K562 (cell line): ENCODE data around the gene KRTAP10-9. TPM values are rescaled to one million over a fixed set of nuclear protein-coding genes. Genes with fewer than 3 reads are reported as not detected.

ENCODE experiments used
- CEBPG ChIP-seq, 3 experiments: fragments of 200-800 bp in 1 of 3; sonication (Bioruptor generic) in 1 of 3; sonication (generic) in 1 of 3; formaldehyde crosslinking in 1 of 3; IDR thresholded peaks in 2 of 3; conservative IDR thresholded peaks in 1 of 3; 2 replicates each; pipeline versions ENCODE4 v1.6.1 to v1.8.0; 2016 to 2022; ENCODE audit warnings: missing compliant biosample characterization in 2 of 3, missing genetic modification characterization in 2 of 3, mild to moderate bottlenecking in 1 of 3, missing genetic modification reagents in 1 of 3
- CREB5 ChIP-seq: fragments of 250-450 bp; sonication (Bioruptor Pico); IDR thresholded peaks from 2 replicates; pipeline ENCODE4 v1.5.0; 2020; ENCODE audit warnings: mild to moderate bottlenecking
- CXXC5 ChIP-seq: fragments of 250-450 bp; sonication (Bioruptor Pico); IDR thresholded peaks from 2 replicates; pipeline ENCODE4 v1.8.0; 2022; ENCODE audit warnings: inconsistent platforms, mild to moderate bottlenecking, moderate library complexity
- EP300 ChIP-seq: IDR thresholded peaks from 2 replicates; pipeline ENCODE4 v1.6.1; 2012; ENCODE audit warnings: low read length, improper control_type of control experiment
- IRF9 ChIP-seq: fragments of 450-650 bp; IDR thresholded peaks from 2 replicates; pipeline ENCODE4 v1.6.1; 2016; ENCODE audit warnings: missing biosample characterization, missing genetic modification characterization
- KDM5B ChIP-seq: fragments of 200-600 bp; sonication (generic); IDR thresholded peaks from 2 replicates; pipeline ENCODE4 v1.6.1; 2012; ENCODE audit warnings: low read depth, mild to moderate bottlenecking, moderate library complexity, low read length, control low read depth, inconsistent platforms; ENCODE audit not compliant: insufficient replicate concordance
- KLF10 ChIP-seq: fragments of 250-450 bp; sonication (Bioruptor Pico); IDR thresholded peaks from 2 replicates; pipeline ENCODE4 v1.6.1; 2021; ENCODE audit warnings: matching md5 sums
- LARP7 ChIP-seq: fragments of 450-650 bp; IDR thresholded peaks from 2 replicates; pipeline ENCODE4 v1.6.1; 2016
- NBN ChIP-seq: fragments of 450-650 bp; IDR thresholded peaks from 2 replicates; pipeline ENCODE4 v1.6.1; 2016; ENCODE audit warnings: low read depth, mild to moderate bottlenecking
- NKRF ChIP-seq: fragments of 450-650 bp; IDR thresholded peaks from 2 replicates; pipeline ENCODE4 v1.6.1; 2016; ENCODE audit warnings: borderline replicate concordance
- PATZ1 ChIP-seq: fragments of 250-450 bp; sonication (Bioruptor Pico); IDR thresholded peaks from 2 replicates; pipeline ENCODE4 v1.5.0; 2020; ENCODE audit warnings: mild to moderate bottlenecking, borderline replicate concordance
- PKNOX1 ChIP-seq: fragments of 450-650 bp; IDR thresholded peaks from 2 replicates; pipeline ENCODE4 v1.6.1; 2016
- RB1 ChIP-seq: fragments of 450-650 bp; IDR thresholded peaks from 2 replicates; pipeline ENCODE4 v1.6.1; 2017; ENCODE audit warnings: low read depth, mild to moderate bottlenecking
- TBP ChIP-seq: optimal IDR thresholded peaks from 2 replicates; pipeline ENCODE3; 2011; ENCODE audit warnings: low read depth, low read length, improper control_type of control experiment
- TEAD2 ChIP-seq: fragments of 450-650 bp; IDR thresholded peaks from 2 replicates; pipeline ENCODE4 v1.6.1; 2016; ENCODE audit warnings: missing genetic modification characterization, control low read depth, missing compliant biosample characterization
- USF2 ChIP-seq: sonication (generic); formaldehyde crosslinking; IDR thresholded peaks from 2 replicates; pipeline ENCODE4 v1.5.0; 2020; ENCODE audit warnings: missing genetic modification reagents
- ZBTB17 ChIP-seq: fragments of 450-650 bp; formaldehyde crosslinking; IDR thresholded peaks from 2 replicates; pipeline ENCODE4 v1.4.0; 2020; ENCODE audit warnings: mild to moderate bottlenecking
- ZBTB8A ChIP-seq: fragments of 450-650 bp; IDR thresholded peaks from 2 replicates; pipeline ENCODE4 v1.6.1; 2018; ENCODE audit warnings: mild to moderate bottlenecking, moderate library complexity; ENCODE audit not compliant: partially characterized antibody
- ZNF696 ChIP-seq: fragments of 250-450 bp; sonication (Bioruptor Pico); conservative IDR thresholded peaks from 2 replicates; pipeline ENCODE4 v1.4.0; 2020; ENCODE audit warnings: mild to moderate bottlenecking, moderate library complexity
- ZNF699 ChIP-seq: fragments of 250-450 bp; sonication (Bioruptor Pico); IDR thresholded peaks from 2 replicates; pipeline ENCODE4 v1.8.0; 2021; ENCODE audit warnings: mild to moderate bottlenecking, moderate library complexity; ENCODE audit not compliant: insufficient replicate concordance
- polyA plus RNA-seq, 8 experiments: library from polyadenylated mRNA; depleted of rRNA in 4 of 8; stranded (reverse) in 5 of 8; unstranded in 3 of 8; fragments of >200 nt; fragmentation: Nextera tagmentation in 2 of 8; fragmentation: Illumina TruSeq in 1 of 8; extraction: Ambion mirVana in 2 of 8; extraction: Trizol in 1 of 8; gene quantifications; 2 replicates each; pipeline versions ENCODE4 v1.2.1 to v1.2.3, GENCODE V29; 2011 to 2014; ENCODE audit warnings: inconsistent platforms in 1 of 8, missing spikeins in 1 of 8
- total RNA-seq, 7 experiments: library from RNA; depleted of rRNA in 6 of 7; stranded (reverse); fragments of >200 nt in 6 of 7; fragmentation: Illumina TruSeq in 2 of 7; extraction: Trizol in 2 of 7; gene quantifications; 2 replicates each; pipeline versions ENCODE4 v1.2.1 to v1.2.3, GENCODE V29; 2011 to 2021; ENCODE audit warnings: low replicate concordance in 1 of 7

Gene KRTAP10-9
- total and polyA plus RNA-seq, 9 of the 15 experiments (the other 6 are each of a cell fraction or from before 2014, with no cell fraction given) = not detected

- TF ChIP-seq CREB5 (CRISPR knock-in tag) (no peak), LARP7 (no peak), ZBTB8A (no peak), TBP (no peak), KDM5B (no peak), KLF10 (CRISPR knock-in tag) (no peak), NBN (no peak), TEAD2 (no peak), ZBTB17 (CRISPR knock-in tag) (no peak), RB1 (0 out of 2 replicates have a peak, but pooled peaks have one; percentile 22), PKNOX1 (0 out of 2 replicates have a peak, but pooled peaks have one; percentile 6), PATZ1 (CRISPR knock-in tag) (no peak), ZNF699 (no peak), USF2 (no peak), ZNF696 (no peak), CXXC5 (no peak), EP300 (no peak), IRF9 (peak; percentile 10; the same call in 1 of the 2 replicates), CEBPG (CRISPR knock-in tag; IDR thresholded peaks at IDR 0.05) (no peak), CEBPG (tag; conservative IDR thresholded peaks at IDR 0.05 in 1 of 2, IDR thresholded peaks at IDR 0.05 in 1 of 2) (0 out of 4 replicates have a peak, but pooled peaks of 1 of the 2 experiments have one; percentile 1), NKRF (no peak)
Observed at GRCh38 chr21:44594406-44594916, 32.4 kb upstream of the KRTAP10-9 start (continued).
